GM20431 (cell line): ENCODE results near the gene SOS1.
"Not testable (repeated sequence)": the region's sequence is repeated elsewhere in the genome, so short reads cannot be mapped to it uniquely, and the experiment has no call there.

Source experiments
- in situ Hi-C: fragments of 300-500 bp; cut with MseI, MboI; formaldehyde crosslinking; loops from one replicate; pipeline ENCODE4 v1.15.0; 2020; ENCODE audit warnings: low sequenced_read_pairs; ENCODE audit not compliant: unreplicated experiment

Gene SOS1

DNA sequence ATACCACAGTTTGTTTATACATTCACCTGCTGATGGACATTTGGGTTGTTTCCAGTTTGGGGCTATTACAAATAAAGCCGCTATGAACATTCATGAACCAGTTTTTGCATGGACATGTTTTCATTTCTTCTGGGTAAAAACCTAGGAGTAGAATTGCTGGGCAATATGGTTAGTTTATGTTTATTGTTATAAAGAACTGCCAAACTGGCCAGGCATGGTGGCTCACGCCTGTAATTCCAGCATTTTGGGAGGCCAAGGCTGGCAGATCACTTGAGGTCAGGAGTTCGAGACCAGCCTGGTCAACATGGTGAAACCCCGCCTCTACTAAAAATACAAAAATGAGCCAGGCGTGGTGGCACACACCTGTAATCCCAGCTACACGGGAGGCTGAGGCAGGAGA lies 68.2 kb downstream of the SOS1 start:
- in situ Hi-C loops = not testable (repeated sequence)

DNA sequence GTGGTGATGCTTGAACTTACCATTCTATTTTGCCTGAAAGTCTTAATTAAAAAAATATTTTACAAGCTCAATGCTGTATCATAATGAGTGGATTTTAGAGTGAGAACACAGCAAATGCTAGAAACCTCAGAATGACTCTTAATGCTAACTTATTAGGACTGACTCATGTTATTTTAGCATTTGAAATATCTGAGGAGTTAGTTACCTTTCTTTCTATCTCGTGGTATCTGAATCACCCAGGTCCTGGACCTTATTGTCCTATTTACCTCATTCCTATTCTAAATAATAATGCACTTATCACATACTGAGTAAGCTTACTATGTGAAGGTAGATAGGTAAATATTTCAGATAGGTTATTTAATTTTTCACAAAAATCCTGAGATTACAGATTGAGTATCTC lies 70.7 kb downstream of the SOS1 start:
- in situ Hi-C loops = no loop called here

- in situ Hi-C loops = no loop called here
Observed at GRCh38 chr2:39039072-39039471, 81.8 kb downstream of the SOS1 start.

DNA sequence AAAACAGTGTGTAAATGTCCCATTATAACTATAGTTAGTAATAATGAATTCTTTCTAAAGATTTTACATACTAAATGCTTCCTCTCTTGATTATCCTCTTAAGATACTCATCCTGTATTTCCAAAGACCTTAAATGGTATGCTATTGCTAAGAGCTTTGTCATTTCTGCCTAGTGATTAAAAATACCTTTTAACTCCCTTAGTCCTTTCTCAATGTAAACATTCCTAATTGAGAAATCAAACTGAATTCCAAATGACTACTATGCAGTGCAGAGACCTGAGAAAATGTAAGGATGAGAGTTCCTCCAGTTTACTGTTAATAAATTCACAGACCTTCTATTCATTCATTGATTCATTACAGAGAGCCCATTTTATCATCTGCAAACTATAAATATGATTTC lies 86.9 kb downstream of the SOS1 start:
- in situ Hi-C loops = no loop called here

GRCh38 chr2:39027421-39027820 lies 93.4 kb downstream of the SOS1 start:
- in situ Hi-C loops = no loop called here

GRCh38 chr2:39024833-39025232 lies 96.0 kb downstream of the SOS1 start:
- in situ Hi-C loops = no loop called here

DNA sequence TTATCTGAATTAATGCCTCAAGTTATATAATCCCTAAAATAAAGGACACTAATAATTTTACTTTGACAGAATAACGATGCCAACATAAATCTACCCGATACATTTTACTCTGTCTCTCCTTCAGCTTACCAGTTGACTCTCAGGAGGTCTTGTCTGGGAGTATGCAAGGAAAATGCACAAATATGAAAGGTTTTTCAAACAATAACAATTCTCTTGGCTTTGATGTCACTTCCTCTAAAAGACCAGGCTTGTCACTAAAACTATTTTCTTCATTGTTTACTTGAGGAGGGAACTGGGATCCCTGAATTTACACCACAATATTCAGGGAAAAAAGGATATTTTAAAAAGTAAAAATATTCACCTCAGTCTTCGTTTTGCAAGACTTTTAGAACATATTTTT lies 97.2 kb downstream of the SOS1 start:
- in situ Hi-C loops = no loop called here

GRCh38 chr2:39022642-39023235 lies 98.1 kb downstream of the SOS1 start:
- in situ Hi-C loops = no loop called here

DNA sequence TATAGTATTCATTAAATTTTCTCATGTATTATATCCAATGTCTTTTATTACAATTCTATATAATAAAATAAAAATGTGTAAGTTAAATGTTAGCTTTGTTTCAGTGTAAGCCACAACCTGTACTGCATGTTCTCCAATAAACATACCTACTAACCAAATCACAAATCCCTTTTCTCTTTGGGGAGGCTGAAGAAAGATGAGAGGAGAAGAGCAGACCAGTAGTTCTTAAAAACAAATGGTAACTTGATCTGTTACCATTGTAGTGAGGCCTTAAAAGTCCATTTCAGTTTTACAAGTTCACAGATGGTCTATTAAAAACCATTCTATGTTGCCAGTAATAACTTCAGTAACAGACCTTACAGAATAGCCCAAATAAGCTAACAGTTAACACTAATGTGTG lies 100.5 kb downstream of the SOS1 start:
- in situ Hi-C loops = no loop called here

GRCh38 chr2:39018638-39019037 lies 102.2 kb downstream of the SOS1 start:
- in situ Hi-C loops = no loop called here

GRCh38 chr2:39017334-39017733 lies 103.5 kb downstream of the SOS1 start:
- in situ Hi-C loops = no loop called here

DNA sequence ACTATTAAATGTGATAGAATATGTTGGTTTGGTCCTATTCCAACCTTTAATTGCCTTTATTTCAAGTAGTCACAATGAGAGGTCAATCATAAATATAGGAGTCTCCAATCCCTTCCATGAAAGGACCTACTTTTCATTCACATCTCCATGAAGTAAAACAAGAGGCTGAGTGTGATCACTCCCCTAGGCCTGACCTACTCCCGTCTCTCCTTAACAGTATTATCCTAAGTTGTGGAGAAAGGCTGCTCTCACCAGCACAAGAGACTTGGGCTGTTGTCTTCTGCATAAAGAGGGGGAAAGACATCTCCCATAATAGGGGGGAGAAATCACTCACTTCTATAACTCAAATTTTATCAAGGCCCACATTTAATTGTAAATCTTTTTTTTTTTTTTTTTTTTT lies 105.4 kb downstream of the SOS1 start:
- in situ Hi-C loops = no loop called here

DNA sequence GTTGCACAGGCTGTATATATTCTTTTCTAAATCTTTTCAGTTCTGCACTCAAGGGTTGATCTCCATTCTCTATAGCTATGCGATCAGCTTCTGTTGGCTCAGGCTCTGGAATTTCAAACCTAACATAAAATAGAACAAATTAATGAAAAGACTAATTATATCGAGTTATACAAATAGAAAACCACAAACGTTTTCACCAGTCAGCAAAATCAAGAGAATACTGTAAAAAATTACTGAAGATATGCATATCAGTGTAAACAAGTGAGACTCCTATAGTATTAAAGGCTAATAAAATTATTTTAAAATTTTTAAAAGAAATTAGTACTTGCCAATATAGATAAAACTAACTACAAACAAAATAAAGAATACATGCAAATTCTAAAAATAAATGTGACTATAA lies 107.0 kb downstream of the SOS1 start:
- in situ Hi-C loops = no loop called here

- in situ Hi-C loops = no loop called here
Observed at GRCh38 chr2:39008665-39009064, 112.2 kb downstream of the SOS1 start.

GRCh38 chr2:39007875-39008504 lies 112.9 kb downstream of the SOS1 start:
- in situ Hi-C loops = no loop called here

GRCh38 chr2:39000552-39000951 lies 120.3 kb downstream of the SOS1 start:
- in situ Hi-C loops = no loop called here

- in situ Hi-C loops = no loop called here
Observed at GRCh38 chr2:38997781-38998180, 123.1 kb downstream of the SOS1 start.

GRCh38 chr2:38991899-38992298 lies 129.0 kb downstream of the SOS1 start:
- in situ Hi-C loops = no loop called here

- in situ Hi-C loops = no loop called here
Observed at GRCh38 chr2:38988716-38989115, 132.1 kb downstream of the SOS1 start.

DNA sequence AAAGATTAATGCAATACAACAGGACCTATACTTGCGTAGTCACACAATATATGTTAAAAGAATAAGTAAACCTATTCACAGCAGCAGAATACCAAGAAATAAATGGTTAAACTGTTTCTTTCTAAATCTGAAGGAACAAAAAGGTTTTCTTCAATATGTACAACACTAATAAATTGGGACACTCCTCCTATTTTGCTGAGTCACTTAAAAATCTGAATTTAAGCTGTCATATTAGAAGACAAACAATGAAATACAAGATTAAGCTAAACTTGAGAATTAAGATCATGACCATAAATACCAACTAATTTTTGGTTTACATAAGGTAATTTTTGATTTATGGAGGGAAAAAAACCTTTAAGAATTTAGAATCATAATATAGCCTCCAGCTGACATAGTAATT lies 138.4 kb downstream of the SOS1 start:
- in situ Hi-C loops = no loop called here

- in situ Hi-C loops = no loop called here
Observed at GRCh38 chr2:38981670-38982357, 139.0 kb downstream of the SOS1 start.
